ENCODE results near the gene PGLYRP1.

PGLYRP1 gene, protein sequence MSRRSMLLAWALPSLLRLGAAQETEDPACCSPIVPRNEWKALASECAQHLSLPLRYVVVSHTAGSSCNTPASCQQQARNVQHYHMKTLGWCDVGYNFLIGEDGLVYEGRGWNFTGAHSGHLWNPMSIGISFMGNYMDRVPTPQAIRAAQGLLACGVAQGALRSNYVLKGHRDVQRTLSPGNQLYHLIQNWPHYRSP

DNA sequence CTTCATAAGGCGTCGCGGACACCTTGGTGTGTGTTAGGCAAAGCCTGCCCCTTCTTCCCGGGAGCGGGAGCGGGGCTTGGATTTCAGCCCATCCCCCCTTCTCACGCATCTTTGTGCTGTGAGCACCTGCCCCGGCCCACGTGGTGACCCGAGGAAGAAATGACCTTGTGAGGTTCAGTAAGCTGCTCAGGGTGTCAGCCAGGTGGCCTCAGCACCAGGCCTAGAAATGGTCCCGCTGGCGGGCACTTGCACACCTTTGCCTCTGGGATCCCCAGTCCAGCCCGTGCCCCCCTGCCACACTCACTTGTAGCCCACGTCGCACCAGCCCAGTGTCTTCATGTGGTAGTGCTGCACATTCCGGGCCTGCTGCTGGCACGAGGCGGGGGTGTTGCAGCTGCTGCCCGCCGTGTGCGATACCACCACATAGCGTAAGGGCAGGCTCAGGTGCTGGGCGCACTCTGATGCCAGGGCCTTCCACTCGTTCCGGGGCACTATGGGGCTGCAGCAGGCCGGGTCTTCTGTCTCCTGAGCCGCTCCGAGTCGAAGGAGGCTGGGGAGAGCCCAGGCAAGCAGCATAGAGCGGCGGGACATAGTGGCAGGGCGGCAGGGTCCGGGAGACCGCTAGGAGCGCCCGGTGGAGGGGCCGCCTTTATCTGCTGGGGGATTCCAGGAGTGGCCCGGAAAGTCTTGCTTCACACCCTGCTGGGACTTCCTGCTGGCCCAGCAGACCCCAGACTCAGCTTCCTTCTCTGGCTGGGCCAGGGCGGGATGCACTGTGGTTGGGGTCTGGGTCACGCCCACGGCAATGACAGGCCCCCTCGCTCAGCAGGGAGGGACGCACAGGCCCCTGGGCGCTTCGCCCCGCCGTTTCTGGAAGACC, at the start of gene PGLYRP1:
PGLYRP1 (minus strand) TSS at position 623 of the 880 bp plus-strand sequence; CDS start at position 591, 32 bp downstream.
- DNase-seq (ENCODE audit: insufficient read length, low spot score) (no peak), FAIRE-seq (no peak)

DNA sequence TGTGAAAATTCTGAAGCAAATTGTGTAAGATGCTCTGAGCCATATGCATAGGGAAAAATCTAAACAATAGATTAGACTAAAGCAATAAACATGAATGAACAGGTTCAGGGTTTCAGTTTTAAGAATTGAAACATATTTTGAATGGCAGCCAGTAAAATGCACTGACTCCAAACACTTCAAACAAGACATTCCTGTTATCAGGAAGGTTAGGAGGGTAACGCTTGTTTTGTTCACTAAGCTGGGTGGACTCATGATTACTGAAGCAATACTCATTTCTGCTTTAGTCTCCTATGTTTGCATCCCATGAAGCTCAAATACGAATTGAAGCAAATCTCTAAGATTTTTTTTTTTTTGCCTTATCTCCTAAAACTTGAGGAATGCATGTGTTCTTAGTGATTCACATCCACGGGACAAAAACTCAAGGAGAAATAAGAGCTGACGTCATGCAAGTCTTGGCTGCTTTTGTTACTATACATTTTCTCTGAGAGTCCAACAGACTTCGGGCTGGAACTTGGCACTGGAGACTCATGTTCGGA, 47.0 kb upstream of the PGLYRP1 start:
- no peak for DNase-seq (ENCODE audit: insufficient read length, low spot score)

DNA sequence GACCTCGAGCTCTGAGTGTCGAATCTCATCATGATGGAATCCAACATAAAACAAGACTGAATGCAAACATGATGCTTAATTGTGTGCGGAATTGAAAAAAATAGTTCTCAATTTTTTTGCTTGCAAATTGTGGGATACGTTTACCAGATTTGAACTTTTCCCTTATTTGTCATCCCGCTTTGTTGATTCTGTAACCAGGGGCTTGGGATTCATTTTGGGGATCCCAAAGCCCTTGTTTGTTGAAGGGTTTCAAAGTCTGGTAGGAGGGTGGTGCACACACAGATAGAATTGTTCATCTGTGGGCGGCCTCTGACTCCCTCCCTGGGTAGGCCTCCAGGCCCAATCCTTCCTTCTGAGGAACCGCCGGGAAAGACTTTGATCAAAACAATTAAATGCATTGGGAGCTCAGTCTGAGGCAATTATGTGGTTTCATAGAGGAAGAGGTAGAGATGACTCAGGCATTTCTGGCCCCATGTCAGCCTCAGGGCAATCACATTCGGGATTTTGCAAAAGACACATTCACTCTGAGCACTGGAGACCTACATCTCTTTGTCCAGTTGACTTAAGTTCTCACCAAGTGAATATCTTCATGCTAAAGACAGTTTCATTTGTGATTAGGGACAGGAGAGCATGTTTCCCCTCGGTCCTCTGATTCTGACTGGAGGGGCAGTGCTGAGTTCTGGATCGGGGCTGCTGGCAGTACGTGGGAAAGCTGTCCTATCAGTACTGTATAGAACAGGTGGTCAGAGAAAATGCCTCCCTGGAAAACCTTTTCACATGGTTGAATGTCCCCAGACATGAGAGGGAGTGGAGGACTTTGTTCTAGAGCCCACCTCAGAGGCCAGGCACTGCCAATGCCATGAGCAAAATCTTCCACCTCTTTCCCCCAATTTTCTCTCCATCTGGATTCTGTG, 45.7 kb upstream of the PGLYRP1 start:
- DNase-seq (ENCODE audit: insufficient read length, low spot score) (no peak), FAIRE-seq (no peak)

More for the DNA sequence above, 47.0 kb upstream of the PGLYRP1 start:
- FAIRE-seq, result no peak

DNA sequence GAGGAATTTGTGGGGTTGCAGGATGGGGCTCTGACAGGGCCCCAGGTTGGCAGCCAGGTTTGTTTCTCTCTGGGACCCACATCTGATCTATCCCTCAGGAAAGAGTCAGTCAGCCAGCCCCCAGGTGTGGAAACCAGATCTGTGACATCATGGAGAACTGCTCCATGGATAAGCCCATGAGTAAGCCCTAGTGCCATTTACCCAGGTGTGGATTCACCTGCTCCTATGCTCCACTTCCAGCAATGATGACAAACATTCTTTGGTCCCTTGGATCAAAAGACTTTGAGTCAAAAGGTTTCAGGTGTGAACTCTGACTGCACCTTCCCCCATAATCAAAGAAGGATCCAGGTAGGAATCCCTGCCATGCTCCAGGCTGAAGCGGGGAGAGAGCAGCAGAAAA, 44.8 kb upstream of the PGLYRP1 start:
- FAIRE-seq, result no peak
- DNase-seq (ENCODE audit: insufficient read length, low spot score), result no peak

DNA sequence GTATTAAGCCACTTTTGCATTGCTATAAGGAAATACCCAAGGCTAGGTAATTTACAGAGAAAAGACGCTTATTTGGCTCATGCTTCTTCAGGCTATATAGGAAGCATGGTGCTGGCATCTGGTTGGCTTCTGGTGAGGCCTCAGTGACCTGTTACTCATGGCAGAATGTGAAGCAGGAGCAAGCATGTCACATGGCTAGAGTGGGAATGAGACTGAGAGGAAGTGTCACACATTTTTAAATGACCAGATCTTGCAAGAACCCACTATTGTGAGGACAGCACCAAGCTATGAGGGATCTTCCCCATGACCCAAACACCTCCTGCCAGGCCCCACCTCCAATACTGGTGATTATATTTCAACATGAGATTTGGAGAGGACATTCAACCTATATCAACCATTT, 43.6 kb upstream of the PGLYRP1 start:
- FAIRE-seq (no peak), DNase-seq (ENCODE audit: insufficient read length, low spot score) (no peak)

DNA sequence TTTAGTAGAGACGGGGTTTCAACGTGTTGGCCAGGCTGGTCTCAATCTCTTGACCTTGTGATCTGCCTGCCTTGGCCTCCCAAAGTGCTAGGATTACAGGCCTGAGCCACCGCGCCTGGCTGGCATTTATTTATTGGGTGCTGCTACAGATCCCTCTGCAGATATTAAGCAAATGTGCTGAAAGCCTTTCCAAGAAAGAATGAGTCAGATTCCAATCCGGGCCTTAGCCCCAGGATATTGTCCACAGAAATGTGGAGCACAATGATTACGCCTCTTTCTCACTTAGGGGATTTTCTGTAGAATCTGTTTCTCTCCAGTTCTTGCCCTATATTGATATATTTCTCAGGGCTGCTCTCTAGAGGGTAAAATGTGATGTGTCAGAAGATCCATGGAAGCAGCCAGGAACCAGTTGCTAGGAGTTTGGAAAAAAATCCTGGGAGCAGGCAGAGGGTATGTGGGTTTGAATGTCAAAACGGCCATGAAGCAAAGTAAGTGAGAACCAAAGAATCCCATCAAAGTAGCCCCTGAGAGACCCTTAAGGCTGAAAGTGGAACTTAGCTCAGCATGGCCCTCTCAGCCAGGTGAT, 42.7 kb upstream of the PGLYRP1 start:
- FAIRE-seq (no peak), DNase-seq (ENCODE audit: insufficient read length, low spot score) (no peak)

DNA sequence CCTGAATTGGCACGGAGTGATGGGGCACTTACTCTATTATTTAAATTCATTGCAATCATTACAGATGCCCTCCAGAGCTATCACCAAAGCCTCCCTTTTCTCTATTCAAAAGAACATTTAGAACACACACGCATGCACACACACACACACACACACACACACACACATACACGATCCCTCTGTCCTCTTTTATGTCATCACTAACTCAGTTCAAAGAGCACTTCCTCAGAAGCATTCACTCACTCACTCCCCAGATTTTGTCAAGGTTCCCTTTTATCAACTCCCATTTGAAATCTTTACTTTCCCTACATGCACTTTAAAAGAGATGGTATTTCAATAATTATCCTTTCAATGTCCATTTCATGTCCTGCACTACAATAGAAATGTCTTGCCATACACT, 40.3 kb upstream of the PGLYRP1 start:
- FAIRE-seq, result no peak
- no peak for DNase-seq (ENCODE audit: insufficient read length, low spot score)

DNA sequence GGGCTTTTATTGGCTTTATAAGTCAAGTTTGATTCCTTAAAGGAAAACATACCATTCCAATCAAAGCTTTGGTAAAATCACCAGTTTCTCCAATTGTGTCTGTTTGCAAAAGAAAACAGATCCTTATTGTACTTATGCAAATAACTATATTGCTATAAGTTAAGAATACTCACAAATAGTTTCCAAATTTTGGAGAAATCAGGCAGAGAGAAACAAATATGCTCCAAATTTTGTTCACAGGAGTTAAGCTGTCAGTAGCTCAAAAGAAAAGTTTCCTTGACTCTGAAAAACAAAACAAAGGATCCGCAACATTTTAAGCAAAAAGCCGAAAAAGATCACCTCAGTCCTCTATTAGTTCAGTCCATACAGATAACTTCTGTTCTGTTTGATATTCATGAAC, 37.2 kb upstream of the PGLYRP1 start:
- no peak for FAIRE-seq
- no peak for DNase-seq (ENCODE audit: insufficient read length, low spot score)

DNA sequence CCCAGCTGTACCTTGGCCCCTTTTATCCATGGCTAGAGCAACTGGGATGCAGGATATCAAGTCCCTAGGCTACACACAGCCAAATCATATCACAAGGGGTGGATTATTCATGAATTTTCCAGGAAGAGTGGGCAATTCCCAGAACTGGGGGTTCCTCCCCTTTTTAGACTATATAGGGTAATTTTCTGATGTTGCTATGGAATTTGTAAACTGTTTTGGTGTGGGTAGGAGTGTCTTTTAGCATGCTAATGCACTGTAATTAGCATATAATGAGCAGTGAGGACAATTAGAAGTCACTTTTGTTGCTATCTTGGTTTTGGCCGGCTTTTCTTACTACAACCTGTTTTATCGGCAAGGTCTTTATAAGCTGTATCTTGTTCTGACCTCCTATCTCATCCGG, 35.9 kb upstream of the PGLYRP1 start:
- DNase-seq (ENCODE audit: insufficient read length, low spot score) (no peak), FAIRE-seq (no peak)

DNA sequence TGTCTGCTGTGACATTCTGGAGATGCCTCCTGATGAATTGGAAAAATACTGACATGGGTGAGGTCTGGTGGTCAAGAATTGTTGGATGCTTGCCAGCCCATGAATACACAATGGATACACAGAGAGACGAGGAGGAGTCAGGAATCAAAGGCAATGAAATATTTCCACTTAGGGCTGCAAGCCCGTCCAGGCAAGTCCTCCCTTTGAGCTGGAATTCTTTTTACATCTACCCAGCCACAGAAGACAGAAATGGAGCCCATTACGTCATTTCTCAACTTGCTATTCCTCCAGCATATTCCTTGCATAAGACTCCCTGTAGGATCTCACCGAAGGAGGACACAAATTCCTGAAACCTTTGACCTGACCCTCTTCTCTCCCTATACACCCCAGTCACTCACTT, 33.7 kb upstream of the PGLYRP1 start:
- DNase-seq (ENCODE audit: insufficient read length, low spot score) (no peak), FAIRE-seq (no peak)

DNA sequence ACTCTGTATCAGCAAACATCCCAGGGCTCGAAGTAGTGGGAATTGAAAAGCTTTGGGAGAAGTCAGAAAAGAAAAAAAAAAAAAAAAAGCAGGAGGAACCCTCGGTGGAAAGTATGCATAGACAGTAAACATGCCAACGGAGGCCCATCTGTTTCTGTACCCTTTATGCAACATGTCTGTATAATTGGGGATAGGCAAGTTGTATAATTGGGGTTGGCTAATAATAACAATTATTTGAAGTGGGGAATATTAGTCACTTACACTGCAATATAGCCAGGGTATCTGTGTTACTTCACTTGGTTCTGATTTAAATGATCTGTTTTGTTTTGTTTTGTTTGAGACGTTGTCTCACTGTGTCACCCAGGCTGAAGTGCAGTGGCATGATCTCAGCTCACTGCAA, 30.0 kb upstream of the PGLYRP1 start:
- no peak for DNase-seq (ENCODE audit: insufficient read length, low spot score)
- FAIRE-seq, result no peak

DNA sequence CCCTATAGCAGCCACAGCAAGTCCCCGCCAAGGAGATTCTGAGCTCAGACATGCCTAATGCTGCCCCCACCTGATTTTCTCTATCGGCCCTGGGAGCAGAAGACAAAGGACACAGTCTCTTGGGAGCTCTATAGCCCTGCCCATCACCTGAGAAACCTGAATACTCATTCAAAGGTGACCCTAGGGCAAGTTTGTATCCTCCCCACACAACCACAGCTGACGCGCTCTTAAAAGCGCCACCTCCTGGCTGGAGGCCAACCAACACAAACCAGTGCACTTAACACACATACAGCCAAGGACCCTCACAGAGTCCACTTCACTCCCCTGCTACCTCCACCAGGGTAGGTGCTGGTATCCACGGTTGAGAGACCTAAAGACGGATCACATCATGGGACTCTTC, 26.7 kb upstream of the PGLYRP1 start:
- DNase-seq (ENCODE audit: insufficient read length, low spot score), result no peak
- FAIRE-seq, result no peak

DNA sequence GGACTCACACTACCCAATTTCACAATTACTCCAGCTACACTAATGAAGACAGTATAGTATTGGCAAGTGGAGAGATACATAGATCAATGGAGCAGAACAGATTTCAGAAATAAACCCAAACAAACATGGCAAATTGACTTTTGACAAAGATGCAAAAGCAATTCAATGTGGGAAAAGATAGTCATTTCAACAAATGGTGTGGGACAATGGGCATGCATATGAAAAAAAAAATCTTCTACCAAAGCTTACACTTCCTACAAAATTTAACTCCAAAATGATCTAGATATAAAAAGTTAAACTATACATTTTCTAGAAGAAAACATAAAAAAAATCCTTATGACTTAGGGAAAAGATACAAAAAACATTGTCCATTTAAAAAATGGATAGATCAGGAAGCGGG, 20.7 kb upstream of the PGLYRP1 start:
- DNase-seq (ENCODE audit: insufficient read length, low spot score), result no peak
- no peak for FAIRE-seq

DNA sequence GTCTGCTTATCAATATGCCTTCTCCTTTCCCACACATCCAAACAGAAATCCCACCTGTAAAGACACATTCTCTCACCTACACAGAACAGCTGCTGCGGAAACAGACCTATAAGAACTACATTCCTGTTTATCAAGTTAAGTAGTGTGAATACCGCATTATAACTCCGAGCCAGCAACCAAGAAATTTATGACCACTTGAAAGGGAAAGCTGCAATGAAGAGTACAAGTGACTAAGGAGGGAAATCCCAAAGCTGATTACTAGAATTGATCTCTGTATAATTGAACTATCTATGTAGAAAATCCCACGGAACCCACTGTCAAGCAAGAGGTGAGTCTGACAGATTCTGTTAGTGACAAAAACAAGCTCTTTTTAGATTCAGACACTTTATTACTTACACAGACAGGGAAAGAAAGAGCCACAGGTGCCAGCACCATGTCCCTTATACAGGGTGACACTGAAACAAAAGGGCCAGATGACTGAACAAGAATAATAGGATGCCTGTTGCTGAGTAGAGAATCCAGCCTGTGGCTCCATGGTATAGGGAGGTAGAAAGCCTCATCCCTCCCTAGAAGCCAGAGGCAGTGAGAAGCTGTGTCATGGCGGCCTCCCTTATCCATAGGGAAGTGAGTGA, 19.5 kb upstream of the PGLYRP1 start:
- FAIRE-seq (no peak), DNase-seq (ENCODE audit: insufficient read length, low spot score) (no peak)

DNA sequence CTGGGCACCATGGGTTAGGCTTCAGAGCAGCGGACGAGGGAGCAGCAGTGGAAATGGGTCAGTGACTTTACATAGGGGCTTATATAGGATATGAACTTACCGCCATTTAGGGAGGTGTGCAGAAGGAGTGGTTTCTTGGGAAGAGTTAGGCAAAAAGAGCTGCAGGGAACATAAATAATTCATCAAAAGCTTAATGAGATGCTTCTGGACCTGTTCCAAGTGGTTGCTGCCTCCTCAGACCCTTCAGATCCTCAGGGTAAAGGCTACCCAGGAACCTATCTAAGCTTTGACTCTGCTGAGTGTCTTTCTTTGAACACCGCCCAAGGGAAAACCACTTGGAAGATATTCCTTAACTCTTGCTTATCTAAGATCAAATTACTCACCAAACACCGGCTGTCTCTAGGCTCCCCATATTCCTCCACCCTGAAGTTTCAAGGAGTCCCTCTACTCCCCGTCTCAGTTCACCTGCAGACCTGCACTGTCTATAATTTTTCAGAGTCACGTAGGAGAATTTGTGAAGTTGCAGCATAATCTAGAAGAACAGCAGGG, 18.2 kb upstream of the PGLYRP1 start, which contains the start of gene IGFL4:
IGFL4 (minus strand) TSS at position 51 of the 549 bp plus-strand sequence; CDS start at position 11, 40 bp downstream.
- FAIRE-seq (no peak), DNase-seq (ENCODE audit: insufficient read length, low spot score) (no peak)

DNA sequence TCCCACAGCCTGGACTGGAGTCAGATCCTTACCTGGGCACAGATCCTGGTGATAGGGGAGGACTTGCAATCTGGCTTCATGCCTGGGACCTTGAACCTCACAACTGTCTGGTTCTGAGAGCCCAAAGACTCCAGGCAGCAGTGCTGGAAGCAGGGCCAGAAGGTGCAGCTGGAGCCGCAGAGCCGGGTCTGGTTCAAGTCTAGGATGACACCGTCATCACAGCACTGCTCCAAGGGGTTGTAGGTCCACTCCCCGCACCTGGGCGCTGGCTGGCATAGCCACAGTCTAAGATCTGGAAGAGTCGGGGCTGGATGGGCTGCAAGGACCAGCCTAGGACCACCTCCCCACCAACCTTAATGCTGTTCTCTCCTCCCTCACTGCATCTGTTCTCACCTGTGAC, 17.3 kb upstream of the PGLYRP1 start:
- FAIRE-seq (no peak), DNase-seq (ENCODE audit: insufficient read length, low spot score) (no peak)

DNA sequence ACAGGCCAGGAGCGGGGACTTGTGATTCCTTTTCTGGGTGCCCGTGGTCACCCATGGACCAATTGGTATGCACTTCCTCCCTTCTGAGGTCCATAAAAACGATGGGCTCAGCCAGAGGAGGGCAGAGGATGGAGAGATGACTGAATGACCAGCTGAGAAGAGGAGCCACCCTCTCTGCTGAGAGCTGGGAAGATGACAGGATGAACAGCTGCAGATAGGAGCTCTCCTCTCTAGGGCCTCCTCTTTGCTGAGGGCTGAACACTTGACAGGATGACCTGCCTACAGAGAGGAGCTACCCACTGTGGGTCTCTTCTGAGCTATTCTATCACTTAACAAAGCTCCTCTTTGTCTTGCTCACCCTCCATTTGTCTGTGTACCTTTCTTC, 13.9 kb upstream of the PGLYRP1 start:
- FAIRE-seq, result no peak
- no peak for DNase-seq (ENCODE audit: insufficient read length, low spot score)

DNA sequence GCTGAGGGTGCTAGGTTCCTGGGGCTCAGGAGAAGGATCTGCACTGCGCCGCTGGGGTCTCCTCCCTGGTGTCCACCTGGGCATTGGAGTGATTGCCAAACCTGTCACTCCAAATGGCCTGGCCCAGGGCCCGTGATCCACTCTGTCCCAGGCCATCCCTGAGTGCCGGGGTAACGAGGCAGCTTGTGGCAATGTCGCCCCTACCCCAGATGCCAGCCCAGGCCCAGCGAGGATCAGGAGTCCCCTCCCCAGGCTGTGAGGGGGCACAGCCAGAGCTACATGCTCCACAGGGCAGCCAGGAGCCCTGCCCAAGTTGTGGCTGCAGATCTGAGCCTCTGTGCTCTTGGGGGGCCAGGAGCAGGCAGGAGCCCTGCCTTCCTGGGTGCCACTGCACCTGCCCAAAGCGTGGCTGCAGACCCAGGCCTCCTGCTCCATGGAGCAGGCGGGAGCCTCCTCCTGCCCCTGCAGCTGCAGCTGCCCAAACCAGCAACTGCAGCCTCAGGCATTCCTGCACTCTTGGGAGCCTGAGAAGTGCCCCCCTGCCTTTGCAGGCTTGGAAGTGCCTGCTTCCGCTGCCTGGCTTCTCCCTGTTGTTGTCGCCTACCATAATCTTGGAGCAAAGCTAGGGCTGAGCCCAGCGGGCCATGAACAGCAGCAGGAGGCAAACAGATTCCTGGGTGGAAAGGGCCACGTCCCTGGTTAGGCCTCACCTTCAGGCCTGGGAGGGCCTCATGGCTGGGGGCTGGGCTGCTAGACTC, 13.3 kb upstream of the PGLYRP1 start:
- FAIRE-seq (no peak), DNase-seq (ENCODE audit: insufficient read length, low spot score) (no peak)

DNA sequence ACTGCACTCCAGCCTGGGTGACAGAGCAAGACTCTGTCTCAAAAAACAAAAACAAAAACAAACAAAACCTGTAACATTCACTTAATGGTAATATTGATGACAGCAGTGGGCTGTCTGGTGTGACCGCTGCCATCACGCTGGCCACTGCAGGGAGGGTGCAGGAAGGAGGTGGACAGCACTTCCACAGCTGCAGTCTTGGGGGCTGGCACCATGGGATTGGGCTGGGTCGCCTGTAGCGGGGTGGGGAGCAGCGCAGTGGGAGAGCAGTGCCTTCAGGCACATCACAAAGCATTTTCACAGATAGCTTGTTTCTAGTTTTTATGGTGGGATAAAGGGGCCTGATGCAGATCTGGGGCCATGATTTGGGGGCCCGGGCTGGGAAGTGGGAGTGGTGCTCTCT, 12.7 kb upstream of the PGLYRP1 start:
- DNase-seq (ENCODE audit: insufficient read length, low spot score) (no peak), FAIRE-seq (no peak)
